Measurements from ENCODE around the gene KYAT1. TPM values are rescaled to one million over a fixed set of nuclear protein-coding genes. Genes with fewer than 3 reads are reported as not detected.

Gene KYAT1
- total and polyA plus RNA-seq, 2 of the 13 experiments (the other 11 are each of a cell fraction or from before 2014, with no cell fraction given) = 9.2 to 46.5 TPM

DNA sequence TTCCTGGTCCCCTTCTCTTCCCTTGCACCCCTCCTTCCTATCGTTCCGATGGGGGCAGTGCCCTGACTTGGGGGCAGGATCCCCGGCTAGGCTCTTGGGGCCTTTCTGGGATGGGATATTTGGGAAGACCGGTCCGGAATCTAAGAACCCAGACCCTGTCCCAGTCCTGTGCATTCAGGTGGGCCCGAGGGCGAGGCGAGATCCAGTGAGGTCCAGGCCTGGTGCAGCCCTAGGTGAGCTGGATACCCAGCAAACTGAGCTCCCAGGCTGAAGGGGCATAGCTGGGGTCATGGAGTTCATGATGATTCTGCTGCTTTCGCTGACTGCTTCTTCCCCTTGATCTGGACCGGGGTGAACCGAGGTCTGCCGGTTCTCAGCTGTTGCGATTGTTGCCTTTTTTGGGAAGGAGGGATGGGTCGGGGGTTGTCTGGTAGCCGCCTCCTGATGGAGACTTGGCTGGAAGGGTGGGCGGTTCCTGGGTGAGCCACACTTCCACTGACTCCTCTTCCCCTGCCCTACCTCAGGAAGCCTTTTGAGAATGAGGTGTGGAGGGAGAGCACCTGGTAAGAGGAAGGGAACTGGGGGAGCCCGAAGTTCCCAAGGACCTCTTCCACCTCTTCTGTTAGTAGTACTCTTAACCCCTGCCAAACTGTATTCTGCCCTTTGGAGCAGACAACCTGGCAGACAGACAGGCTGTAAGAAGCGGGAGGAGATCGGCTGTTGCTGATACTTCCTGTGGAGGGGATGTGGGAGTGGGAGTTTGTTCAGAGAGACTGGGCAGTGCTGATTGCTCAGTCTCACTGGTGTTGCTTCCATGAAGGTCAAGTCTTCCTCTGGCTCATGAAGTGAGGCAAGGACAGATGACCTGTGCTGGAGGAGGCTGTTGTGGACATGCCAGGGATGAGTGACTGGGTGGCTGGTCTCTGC is 1.2 kb upstream of the KYAT1 start (continued):
- TF ChIP-seq, protein P1, sequence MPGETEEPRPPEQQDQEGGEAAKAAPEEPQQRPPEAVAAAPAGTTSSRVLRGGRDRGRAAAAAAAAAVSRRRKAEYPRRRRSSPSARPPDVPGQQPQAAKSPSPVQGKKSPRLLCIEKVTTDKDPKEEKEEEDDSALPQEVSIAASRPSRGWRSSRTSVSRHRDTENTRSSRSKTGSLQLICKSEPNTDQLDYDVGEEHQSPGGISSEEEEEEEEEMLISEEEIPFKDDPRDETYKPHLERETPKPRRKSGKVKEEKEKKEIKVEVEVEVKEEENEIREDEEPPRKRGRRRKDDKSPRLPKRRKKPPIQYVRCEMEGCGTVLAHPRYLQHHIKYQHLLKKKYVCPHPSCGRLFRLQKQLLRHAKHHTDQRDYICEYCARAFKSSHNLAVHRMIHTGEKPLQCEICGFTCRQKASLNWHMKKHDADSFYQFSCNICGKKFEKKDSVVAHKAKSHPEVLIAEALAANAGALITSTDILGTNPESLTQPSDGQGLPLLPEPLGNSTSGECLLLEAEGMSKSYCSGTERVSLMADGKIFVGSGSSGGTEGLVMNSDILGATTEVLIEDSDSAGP (CRISPR knock-in tag; IDR thresholded peaks at IDR 0.05; ENCODE audit: borderline replicate concordance) = 0 out of 2 replicates have a peak, but pooled peaks have one; percentile 18
- no peak for TF ChIP-seq GABPA (IDR thresholded peaks at IDR 0.05; ENCODE audit: low read depth, low read length)
- peak; percentile 39; the same call in 1 of the 2 replicates for TF ChIP-seq GABPA (CRISPR knock-in tag; IDR thresholded peaks at IDR 0.05; ENCODE audit: low read depth)
- no peak for TF ChIP-seq ZFP36L2 (CRISPR knock-in tag; IDR thresholded peaks at IDR 0.05)
- TF ChIP-seq SCMH1 (CRISPR knock-in tag; IDR thresholded peaks at IDR 0.05; ENCODE audit: borderline replicate concordance) = no peak
- no peak for TF ChIP-seq BRF2 (CRISPR knock-in tag; IDR thresholded peaks at IDR 0.05)
- 0 out of 2 replicates have a peak, but pooled peaks have one; percentile 12 for TF ChIP-seq AKAP8 (CRISPR knock-in tag; IDR thresholded peaks at IDR 0.05)
- no peak for TF ChIP-seq ZNF572 (CRISPR knock-in tag; IDR thresholded peaks at IDR 0.05)
- no peak for TF ChIP-seq ZNF10 (CRISPR knock-in tag; IDR thresholded peaks at IDR 0.05; ENCODE audit: borderline replicate concordance, low read depth)
- TF ChIP-seq ZSCAN5A (CRISPR knock-in tag; IDR thresholded peaks at IDR 0.05; ENCODE audit: borderline replicate concordance) = no peak
- no peak for TF ChIP-seq ERF (CRISPR knock-in tag; IDR thresholded peaks at IDR 0.05)
- TF ChIP-seq, protein P2, sequence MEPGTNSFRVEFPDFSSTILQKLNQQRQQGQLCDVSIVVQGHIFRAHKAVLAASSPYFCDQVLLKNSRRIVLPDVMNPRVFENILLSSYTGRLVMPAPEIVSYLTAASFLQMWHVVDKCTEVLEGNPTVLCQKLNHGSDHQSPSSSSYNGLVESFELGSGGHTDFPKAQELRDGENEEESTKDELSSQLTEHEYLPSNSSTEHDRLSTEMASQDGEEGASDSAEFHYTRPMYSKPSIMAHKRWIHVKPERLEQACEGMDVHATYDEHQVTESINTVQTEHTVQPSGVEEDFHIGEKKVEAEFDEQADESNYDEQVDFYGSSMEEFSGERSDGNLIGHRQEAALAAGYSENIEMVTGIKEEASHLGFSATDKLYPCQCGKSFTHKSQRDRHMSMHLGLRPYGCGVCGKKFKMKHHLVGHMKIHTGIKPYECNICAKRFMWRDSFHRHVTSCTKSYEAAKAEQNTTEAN (CRISPR knock-in tag; conservative IDR thresholded peaks at IDR 0.05) = no peak
- TF ChIP-seq KLF16 (CRISPR knock-in tag; IDR thresholded peaks at IDR 0.05) = no peak
- TF ChIP-seq ZMAT3 (CRISPR knock-in tag; conservative IDR thresholded peaks at IDR 0.05) = 0 out of 2 replicates have a peak, but pooled peaks have one; percentile 45
- TF ChIP-seq NR2C2 (CRISPR knock-in tag; IDR thresholded peaks at IDR 0.05; ENCODE audit: borderline replicate concordance) = no peak
- no peak for TF ChIP-seq EEA1 (CRISPR knock-in tag; IDR thresholded peaks at IDR 0.05; ENCODE audit: borderline replicate concordance)
- TF ChIP-seq, protein P3, sequence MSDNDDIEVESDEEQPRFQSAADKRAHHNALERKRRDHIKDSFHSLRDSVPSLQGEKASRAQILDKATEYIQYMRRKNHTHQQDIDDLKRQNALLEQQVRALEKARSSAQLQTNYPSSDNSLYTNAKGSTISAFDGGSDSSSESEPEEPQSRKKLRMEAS (IDR thresholded peaks at IDR 0.05) = 0 out of 2 replicates have a peak, but pooled peaks have one; percentile 25
- 0 out of 2 replicates have a peak, but pooled peaks have one; percentile 31 for TF ChIP-seq GLI4 (CRISPR knock-in tag; IDR thresholded peaks at IDR 0.05; ENCODE audit: borderline replicate concordance)
- TF ChIP-seq ZNF605 (CRISPR knock-in tag; IDR thresholded peaks at IDR 0.05) = no peak
- no peak for TF ChIP-seq ZNF543 (CRISPR knock-in tag; IDR thresholded peaks at IDR 0.05)
- TF ChIP-seq ZNF280B (CRISPR knock-in tag; IDR thresholded peaks at IDR 0.05; ENCODE audit: borderline replicate concordance) = no peak
